Kidney (tissue), 14 donors: ENCODE data around the gene COBL. TPM values are rescaled to one million over a fixed set of nuclear protein-coding genes. Genes with fewer than 3 reads are reported as not detected.

ENCODE experiments used
- DNase-seq, 5 donors: peaks; one replicate each; pipeline ENCODE4 v3.0.0-alpha.2; 2013 to 2020
- FAIRE-seq: peaks from 2 replicates; lab custom pipeline; 2012; peaks lifted over from hg19 to GRCh38; lab: Jason Lieb, UNC
- H3K27ac ChIP-seq, 2 donors: one replicate each; pipeline ENCODE4 v1.7.0; 2013; ENCODE audit warnings: low read depth in 2 of 2, low read length in 2 of 2, inconsistent platforms in 1 of 2
- H3K27me3 ChIP-seq: one replicate; pipeline ENCODE4 v1.7.1; 2013; ENCODE audit warnings: low read length, inconsistent platforms; ENCODE audit not compliant: control insufficient read depth, insufficient read depth
- H3K36me3 ChIP-seq, 3 donors: one replicate each; pipeline versions ENCODE4 v1.7.0 to v1.7.1; 2013; ENCODE audit warnings: low read length in 3 of 3, control low read depth in 1 of 3, inconsistent platforms in 1 of 3; ENCODE audit not compliant: insufficient read depth in 3 of 3, control insufficient read depth in 2 of 3
- H3K4me1 ChIP-seq, 3 donors: one replicate each; pipeline versions ENCODE4 v1.7.0 to v1.7.1; 2013; ENCODE audit warnings: low read length in 3 of 3, inconsistent platforms in 1 of 3, low read depth in 1 of 3; ENCODE audit not compliant: control insufficient read depth in 2 of 3, insufficient read depth in 2 of 3
- H3K4me3 ChIP-seq, 3 donors: one replicate each; pipeline versions ENCODE4 v1.7.0 to v1.8.1; 2013; ENCODE audit warnings: low read length in 3 of 3, control low read depth in 1 of 3, inconsistent platforms in 1 of 3
- H3K9ac ChIP-seq, 3 donors: one replicate each; pipeline versions ENCODE4 v1.7.0 to v1.7.1; 2013; ENCODE audit warnings: low read length in 3 of 3, control low read depth in 1 of 3, inconsistent platforms in 1 of 3
- H3K9me3 ChIP-seq, 3 donors: one replicate each; pipeline versions ENCODE4 v1.7.0 to v1.7.1; 2013; ENCODE audit warnings: low read length in 3 of 3, control low read depth in 1 of 3, inconsistent platforms in 1 of 3; ENCODE audit not compliant: control insufficient read depth in 2 of 3, insufficient read depth in 1 of 3
- CTCF ChIP-seq: IDR thresholded peaks from 3 replicates; pipeline ENCODE4 v1.5.1; 2012; ENCODE audit warnings: mild to moderate bottlenecking, moderate library complexity, borderline replicate concordance; ENCODE audit not compliant: insufficient read depth; ENCODE audit errors: extremely low read depth
- intact Hi-C: fragments of 100-400 bp; cut with DNase I; formaldehyde crosslinking; loops from one replicate; pipeline ENCODE4 v1.11.1; 2022
- polyA plus RNA-seq: library from polyadenylated mRNA; stranded (reverse); fragments of 350-450 nt; fragmentation: Illumina TruSeq; extraction: RNeasy Lipid Tissue Mini Kit (QIAGEN cat#74804); gene quantifications from one replicate; pipeline ENCODE4 v1.2.3, GENCODE V29; 2014; ENCODE audit warnings: low read depth, low replicate concordance; ENCODE audit not compliant: insufficient read depth
- total RNA-seq: library from RNA; stranded (reverse); fragmentation: NEBNext Ultra II Directional; extraction: Animal tissue kit (Norgen Biotek cat#: 25700); gene quantifications from one replicate; pipeline ENCODE4 v1.2.1, GENCODE V29; 2021
- donor health status: control.
- donor health status: control.
- donor health status: control.
- donor health status: control.
- donor health status: control.
- donor health status: DM: yes; HTN: yes; CAD: no.
- donor health status: Normal renal cell carcinoma (clear cell type).

The COBL gene
- total and polyA plus RNA-seq, 2 donors from 2014 or later: 9.8 to 42.7 TPM

- H3K9ac ChIP-seq: no peak overlapping the region
Observed at GRCh38 chr7:51263631-51264484, 52.8 kb downstream of the COBL start.

GRCh38 chr7:51262796-51263531 is 53.6 kb downstream of the COBL start:
- TF ChIP-seq CTCF: no peak
- DNase-seq (peak in 1 of 5 donors; percentile 10), FAIRE-seq (no peak)
- Histone ChIP-seq H3K4me3 (no peak overlapping the region), H3K27ac (no peak overlapping the region), H3K36me3 (no peaks in the 10 kb centered on the region), H3K4me1 (peaks cover 0 to 8% (median 4%) of the 10 kb centered on the region in 3 donors), H3K27me3 (no peaks in the 10 kb centered on the region), H3K9me3 (no peaks in the 10 kb centered on the region), H3K9ac (no peak overlapping the region)
- intact Hi-C loops: no loop called here

More at GRCh38 chr7:51263631-51264484, 52.8 kb downstream of the COBL start:
- DNase-seq (peak in 2 of 5 donors; percentile 40 to 50), FAIRE-seq (no peak)
- Histone ChIP-seq H3K4me1 (peaks cover 0 to 8% (median 4%) of the 10 kb centered on the region in 3 donors), H3K9me3 (no peaks in the 10 kb centered on the region), H3K4me3 (no peak overlapping the region), H3K27ac (no peak overlapping the region), H3K36me3 (no peaks in the 10 kb centered on the region), H3K27me3 (no peaks in the 10 kb centered on the region)
- TF ChIP-seq CTCF: no peak
- intact Hi-C loops: no loop called here

- H3K9me3 ChIP-seq: no peaks in the 10 kb centered on the region
- no peak for TF ChIP-seq CTCF
- no peak for FAIRE-seq
- H3K4me3 ChIP-seq: no peak overlapping the region
- no peak overlapping the region for H3K9ac ChIP-seq
- DNase-seq: no peak
- H3K4me1 ChIP-seq: peaks cover 0 to 8% (median 4%) of the 10 kb centered on the region in 3 donors
- intact Hi-C loops: no loop called here
- no peaks in the 10 kb centered on the region for H3K27me3 ChIP-seq
- no peaks in the 10 kb centered on the region for H3K36me3 ChIP-seq
- no peak overlapping the region for H3K27ac ChIP-seq
Observed at GRCh38 chr7:51261950-51262795, 54.4 kb downstream of the COBL start.
